GM21528 (cell line): Measurements from ENCODE around the gene VPS33A.

ENCODE experiments used
- ATAC-seq: cut with Tn5 transposase; IDR thresholded peaks from one replicate; pipeline ENCODE4 v1.9.1; 2021; ENCODE audit warnings: mild to moderate bottlenecking, moderate library complexity; ENCODE audit not compliant: unreplicated experiment, low FRiP score

Gene VPS33A

GRCh38 chr12:122184517-122184916 lies 81.8 kb downstream of the VPS33A start:
- no peak for ATAC-seq

GRCh38 chr12:122183588-122183940 lies 82.7 kb downstream of the VPS33A start:
- no peak for ATAC-seq

- ATAC-seq, result no peak
Observed at GRCh38 chr12:122182887-122183587, 83.3 kb downstream of the VPS33A start, which contains the start of gene LRRC43. Gene LRRC43, plus strand, starts transcription at chr12:122183123. Its CDS starts 22 bp downstream, at chr12:122183145.
